Mucosa of rectum (tissue), 2 donors: ENCODE measurements around the gene ACBD3.
"Not testable (repeated sequence)": the region's sequence is repeated elsewhere in the genome, so short reads cannot be mapped to it uniquely, and the experiment has no call there.

Experiments
- H3K27ac ChIP-seq, 2 donors: one replicate each; pipeline ENCODE4 v1.7.0; 2013; ENCODE audit warnings: inconsistent platforms in 2 of 2, low read depth in 2 of 2, low read length in 2 of 2
- H3K27me3 ChIP-seq, 2 donors: one replicate each; pipeline ENCODE4 v1.7.0; 2013; ENCODE audit warnings: low read length in 2 of 2; ENCODE audit not compliant: control insufficient read depth in 2 of 2, insufficient read depth in 2 of 2
- H3K36me3 ChIP-seq, 2 donors: one replicate each; pipeline ENCODE4 v1.7.0; 2013; ENCODE audit warnings: low read length in 2 of 2; ENCODE audit not compliant: control insufficient read depth in 2 of 2, insufficient read depth in 2 of 2
- H3K4me1 ChIP-seq, 2 donors: one replicate each; pipeline ENCODE4 v1.7.0; 2013; ENCODE audit warnings: low read length in 2 of 2, mild to moderate bottlenecking in 1 of 2; ENCODE audit not compliant: control insufficient read depth in 2 of 2, insufficient read depth in 2 of 2
- H3K4me3 ChIP-seq, 2 donors: one replicate each; pipeline ENCODE4 v1.7.0; 2013; ENCODE audit warnings: low read length in 2 of 2
- H3K9ac ChIP-seq, 2 donors: one replicate each; pipeline ENCODE4 v1.7.0; 2013; ENCODE audit warnings: low read length in 2 of 2, low read depth in 1 of 2, mild to moderate bottlenecking in 1 of 2
- H3K9me3 ChIP-seq, 2 donors: one replicate each; pipeline ENCODE4 v1.7.0; 2013; ENCODE audit warnings: low read length in 2 of 2; ENCODE audit not compliant: control insufficient read depth in 2 of 2
- donor health status: healthy.
- donor health status: Normal muscosa, but diverticular disease.

Gene ACBD3

GRCh38 chr1:226202666-226203065 lies 16.1 kb upstream of the ACBD3 start:
- H3K27me3 ChIP-seq, H3K36me3 ChIP-seq, H3K27ac ChIP-seq, H3K4me1 ChIP-seq, H3K9ac ChIP-seq, H3K9me3 ChIP-seq, H3K4me3 ChIP-seq: not testable (repeated sequence)

DNA sequence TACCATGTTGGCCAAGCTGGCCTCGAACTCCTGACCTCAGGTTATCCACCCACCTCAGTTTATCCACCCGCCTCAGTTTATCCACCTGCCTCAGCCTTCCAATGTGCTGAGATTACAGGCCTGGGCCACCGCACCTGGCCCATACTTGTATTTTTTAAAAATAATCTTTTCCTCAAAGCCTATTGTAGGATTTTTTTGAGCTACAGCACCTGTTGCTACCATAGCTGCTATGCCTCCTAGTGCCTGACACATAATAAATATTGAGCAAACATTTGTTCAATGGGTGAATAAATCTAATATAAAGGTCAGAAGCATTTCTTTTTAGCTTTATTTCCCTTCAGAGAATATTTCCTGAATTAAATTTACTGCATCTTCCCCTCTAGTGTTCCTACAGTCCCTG lies 15.7 kb upstream of the ACBD3 start:
- Histone ChIP-seq H3K27me3 (no peaks in the 10 kb centered on the region), H3K4me3 (no peak overlapping the region), H3K9ac (no peak overlapping the region), H3K36me3 (no peaks in the 10 kb centered on the region), H3K27ac (no peak overlapping the region), H3K4me1 (no peaks in the 10 kb centered on the region), H3K9me3 (no peaks in the 10 kb centered on the region)

DNA sequence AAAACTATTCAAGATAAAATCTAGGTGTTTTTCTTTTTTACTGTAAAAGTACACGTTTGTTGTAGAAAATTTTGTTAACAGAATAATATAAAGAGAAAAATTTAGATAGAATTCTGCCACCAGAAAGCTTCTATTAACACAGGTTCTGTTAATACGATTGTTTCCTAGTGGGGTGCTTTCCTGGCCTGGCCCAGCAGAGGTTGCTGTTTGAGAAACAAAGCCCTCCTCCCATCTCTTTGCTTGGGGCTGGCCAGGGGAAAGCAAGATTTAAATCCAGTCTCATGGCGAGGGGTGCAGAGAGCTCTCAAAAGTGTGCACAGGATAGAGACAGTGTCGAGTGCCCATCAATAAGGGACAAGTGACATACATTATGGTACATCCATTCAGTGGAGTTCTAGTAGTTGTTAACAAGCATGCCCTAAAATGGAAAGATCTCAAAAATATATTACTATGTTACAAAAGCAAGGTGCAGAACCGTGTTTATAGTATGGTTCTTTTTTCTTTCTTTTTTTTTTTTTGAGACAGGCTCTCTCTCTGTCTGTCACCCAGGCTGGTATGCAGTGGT lies 14.6 kb upstream of the ACBD3 start:
- Histone ChIP-seq H3K4me1 (no peaks in the 10 kb centered on the region), H3K9me3 (no peaks in the 10 kb centered on the region), H3K36me3 (no peaks in the 10 kb centered on the region), H3K27me3 (no peaks in the 10 kb centered on the region), H3K9ac (no peak overlapping the region), H3K4me3 (no peak overlapping the region), H3K27ac (no peak overlapping the region)

DNA sequence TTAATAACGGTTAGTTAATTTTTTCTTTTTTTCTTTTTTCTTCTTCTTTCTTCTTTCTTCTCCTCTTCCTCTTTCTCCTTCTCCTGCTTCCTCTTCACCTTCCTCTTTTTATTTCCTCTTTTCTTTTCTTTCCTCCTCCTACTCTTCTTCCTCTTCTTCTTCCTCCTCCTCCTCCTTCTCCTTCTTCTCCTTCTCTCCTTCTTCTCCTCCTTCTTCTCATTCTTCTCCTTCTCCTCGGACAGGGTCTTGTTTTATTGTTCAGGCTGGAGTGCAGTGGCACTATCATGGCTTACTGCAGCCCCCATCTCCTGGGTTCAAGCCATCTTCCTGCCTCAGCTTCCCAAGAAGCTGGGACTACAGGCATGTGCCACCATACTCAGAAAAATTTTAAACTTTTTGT lies 13.4 kb upstream of the ACBD3 start:
- Histone ChIP-seq H3K27ac (no peak overlapping the region), H3K4me3 (no peak overlapping the region), H3K27me3 (no peaks in the 10 kb centered on the region), H3K4me1 (no peaks in the 10 kb centered on the region), H3K36me3 (no peaks in the 10 kb centered on the region), H3K9me3 (no peaks in the 10 kb centered on the region), H3K9ac (no peak overlapping the region)

DNA sequence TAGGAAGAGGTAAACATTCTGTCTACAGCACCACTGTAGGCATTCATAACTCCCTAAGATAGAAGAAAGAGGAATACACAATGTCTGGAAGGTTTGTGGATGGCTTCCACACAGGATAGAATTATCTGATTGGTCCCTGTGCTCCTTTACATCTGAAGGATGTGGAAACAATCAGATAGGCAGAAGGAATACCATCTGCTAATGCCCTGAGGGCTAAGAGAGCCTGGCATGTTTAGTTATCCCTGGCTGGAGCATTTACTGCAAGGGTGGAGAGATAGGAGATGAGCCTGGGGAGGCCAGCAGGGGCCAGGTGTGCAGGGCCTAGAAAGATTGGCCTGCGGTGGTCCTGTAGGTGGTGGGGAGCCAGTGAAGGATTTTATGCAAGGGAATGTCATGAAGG lies 8.6 kb upstream of the ACBD3 start:
- no peak overlapping the region for H3K4me3 ChIP-seq
- no peak overlapping the region for H3K9ac ChIP-seq
- H3K9me3 ChIP-seq = no peaks in the 10 kb centered on the region
- no peaks in the 10 kb centered on the region for H3K27me3 ChIP-seq
- no peak overlapping the region for H3K27ac ChIP-seq
- H3K4me1 ChIP-seq = no peaks in the 10 kb centered on the region
- no peaks in the 10 kb centered on the region for H3K36me3 ChIP-seq

DNA sequence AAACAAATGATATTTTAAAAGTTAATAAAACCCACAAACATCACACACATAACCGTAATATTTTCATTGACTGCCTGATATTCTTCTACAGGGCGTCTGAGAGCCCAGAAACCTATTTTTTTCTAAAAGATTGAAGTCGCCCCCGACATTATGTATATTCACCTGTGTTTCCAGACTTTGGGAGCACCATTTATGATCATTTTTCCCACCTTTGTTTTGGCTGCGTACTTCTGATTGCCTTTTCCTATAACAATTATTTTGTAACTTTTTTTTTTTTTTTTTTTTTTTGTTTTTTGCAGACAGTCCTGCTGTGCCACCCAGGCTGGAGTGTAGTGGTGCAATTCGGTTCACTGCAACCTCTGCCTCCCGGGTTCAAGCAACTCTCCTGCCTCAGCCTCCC lies 839 bp upstream of the ACBD3 start:
- Histone ChIP-seq H3K27me3 (no peaks in the 10 kb centered on the region), H3K9me3 (no peaks in the 10 kb centered on the region), H3K4me3 (peak overlapping the region in 1 of 2 donors; percentile 94), H3K36me3 (peaks cover 0 to 3% of the 10 kb centered on the region in 2 donors), H3K9ac (peak overlapping the region in 1 of 2 donors; percentile 98), H3K27ac (no peak overlapping the region), H3K4me1 (peaks cover 13 to 17% of the 10 kb centered on the region in 2 donors)

- Histone ChIP-seq H3K9me3 (no peaks in the 10 kb centered on the region), H3K36me3 (peaks cover 0 to 4% of the 10 kb centered on the region in 2 donors), H3K27me3 (no peaks in the 10 kb centered on the region), H3K4me1 (peaks cover 18 to 21% of the 10 kb centered on the region in 2 donors), H3K4me3 (peak overlapping the region; percentile 92 to 94), H3K27ac (peak overlapping the region; percentile 94 to 95), H3K9ac (peak overlapping the region; percentile 92 to 98)
Measured at GRCh38 chr1:226187019-226187322, 430 bp upstream of the ACBD3 start.

DNA sequence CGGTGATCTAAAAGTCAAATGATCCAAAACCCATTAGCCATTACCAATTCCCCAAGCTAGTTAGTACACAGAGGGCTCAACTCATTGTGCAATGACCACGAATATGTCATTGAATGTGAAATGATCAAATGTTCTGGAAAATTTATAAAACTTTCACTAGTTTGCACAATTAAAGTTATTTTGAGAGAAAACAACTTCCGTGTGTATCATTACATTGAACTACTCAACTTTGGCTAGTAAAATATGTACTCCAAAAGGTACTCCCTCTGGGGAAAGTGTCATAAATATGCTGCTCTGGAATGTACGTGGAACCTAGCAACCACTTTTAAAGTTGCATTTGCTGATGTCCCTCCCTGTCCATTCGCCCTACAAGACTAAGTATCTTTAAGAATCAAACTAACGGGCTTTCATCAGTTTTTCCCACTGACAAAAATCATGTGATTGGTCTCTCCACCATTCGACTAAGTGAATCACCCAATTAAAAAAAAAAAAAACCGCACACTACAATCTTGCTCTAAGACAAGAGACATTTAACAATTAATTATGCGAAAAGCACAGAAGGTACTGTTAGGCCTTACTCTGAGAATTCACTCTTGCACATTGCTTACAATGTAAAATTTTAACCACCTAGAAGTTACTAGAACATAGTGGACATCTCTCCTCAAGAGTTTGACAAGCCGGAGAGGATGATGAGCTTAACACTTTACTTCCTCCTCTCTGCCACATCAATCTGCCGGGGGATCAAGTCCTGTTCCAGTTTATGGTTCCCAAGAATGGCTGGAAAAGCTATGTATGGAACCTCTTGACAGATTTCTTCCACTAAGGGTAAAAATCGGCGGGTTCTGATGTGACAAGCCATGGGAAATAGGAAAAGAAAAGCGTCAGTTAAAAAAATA lies 1.2 kb downstream of the ACBD3 start:
- Histone ChIP-seq H3K4me1 (peaks cover 25 to 27% of the 10 kb centered on the region in 2 donors), H3K27ac (peak overlapping the region; percentile 94 to 95), H3K36me3 (peaks cover 3 to 4% of the 10 kb centered on the region in 2 donors), H3K27me3 (no peaks in the 10 kb centered on the region), H3K9me3 (no peaks in the 10 kb centered on the region), H3K9ac (peak overlapping the region; percentile 92 to 98), H3K4me3 (peak overlapping the region; percentile 92 to 94)

DNA sequence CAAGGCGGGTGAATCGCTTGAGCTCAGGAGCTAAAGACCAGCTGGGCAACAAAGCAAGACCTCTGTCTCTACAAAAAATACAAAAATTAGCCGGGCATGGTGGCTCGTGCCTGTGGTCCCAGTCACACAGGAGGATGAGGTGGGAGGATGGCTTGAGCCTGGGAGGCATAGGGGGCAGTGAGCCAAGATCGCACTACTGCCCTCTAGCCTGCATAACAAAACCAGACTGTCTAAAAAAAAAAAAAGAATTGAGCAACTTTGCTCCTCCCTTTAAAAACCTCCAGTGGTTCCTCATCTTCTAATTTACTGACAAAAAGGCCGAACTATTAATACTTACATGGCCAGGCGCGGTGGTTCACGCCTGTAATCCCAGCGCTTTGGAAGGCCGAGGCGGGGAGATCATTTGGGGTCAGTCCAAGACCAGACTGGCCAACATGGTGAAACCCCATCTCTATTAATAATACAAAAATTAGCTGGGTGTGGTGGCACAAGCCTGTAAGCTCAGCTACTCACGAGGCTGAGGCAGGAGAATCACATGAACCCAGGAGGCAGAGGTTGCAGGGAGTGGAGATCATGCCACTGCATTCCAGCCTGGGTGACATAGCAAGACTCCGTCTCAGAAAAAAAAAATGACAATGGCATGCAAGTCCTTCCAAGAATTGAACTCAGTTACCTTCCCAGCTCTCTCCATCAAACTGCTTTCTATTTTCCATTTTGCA lies 4.4 kb downstream of the ACBD3 start:
- no peaks in the 10 kb centered on the region for H3K9me3 ChIP-seq
- H3K27me3 ChIP-seq = no peaks in the 10 kb centered on the region
- peaks cover 25 to 27% of the 10 kb centered on the region in 2 donors for H3K4me1 ChIP-seq
- H3K27ac ChIP-seq = peak overlapping the region in 1 of 2 donors; percentile 9
- H3K4me3 ChIP-seq = peak overlapping the region in 1 of 2 donors; percentile 20
- no peak overlapping the region for H3K9ac ChIP-seq
- peaks cover 3 to 4% of the 10 kb centered on the region in 2 donors for H3K36me3 ChIP-seq

DNA sequence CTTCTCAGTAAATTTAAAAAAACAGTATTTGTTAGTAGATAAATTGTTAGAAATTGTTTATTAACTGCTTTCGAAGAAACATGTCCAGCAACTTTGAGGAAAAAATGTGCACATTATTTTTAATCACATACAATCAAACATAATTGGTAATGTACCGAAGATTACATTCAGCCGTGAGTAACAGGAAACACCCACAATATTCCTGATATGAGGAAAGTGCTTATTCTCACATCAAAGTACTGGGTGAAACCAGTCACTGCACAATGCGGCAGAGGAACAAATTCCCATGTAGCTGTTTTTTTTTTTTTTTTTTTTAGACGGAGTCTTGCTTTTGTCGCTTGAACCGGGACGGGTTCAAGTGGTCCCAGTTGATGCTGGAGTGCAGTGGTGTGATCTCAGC lies 9.7 kb downstream of the ACBD3 start:
- H3K36me3 ChIP-seq = peaks cover 3 to 5% of the 10 kb centered on the region in 2 donors
- peaks cover 3 to 8% of the 10 kb centered on the region in 2 donors for H3K4me1 ChIP-seq
- H3K4me3 ChIP-seq = no peak overlapping the region
- no peaks in the 10 kb centered on the region for H3K9me3 ChIP-seq
- H3K27ac ChIP-seq = no peak overlapping the region
- H3K27me3 ChIP-seq = no peaks in the 10 kb centered on the region
- no peak overlapping the region for H3K9ac ChIP-seq
